Fibroblast of peridontal ligament (primary cell): ENCODE data around the gene VCL.
"Not testable (repeated sequence)": the region's sequence is repeated elsewhere in the genome, so short reads cannot be mapped to it uniquely, and the experiment has no call there.

Source experiments
- DNase-seq: peaks from one replicate; pipeline ENCODE4 v3.0.0-alpha.2; 2010; ENCODE audit errors: extremely low read depth

Gene VCL

DNA sequence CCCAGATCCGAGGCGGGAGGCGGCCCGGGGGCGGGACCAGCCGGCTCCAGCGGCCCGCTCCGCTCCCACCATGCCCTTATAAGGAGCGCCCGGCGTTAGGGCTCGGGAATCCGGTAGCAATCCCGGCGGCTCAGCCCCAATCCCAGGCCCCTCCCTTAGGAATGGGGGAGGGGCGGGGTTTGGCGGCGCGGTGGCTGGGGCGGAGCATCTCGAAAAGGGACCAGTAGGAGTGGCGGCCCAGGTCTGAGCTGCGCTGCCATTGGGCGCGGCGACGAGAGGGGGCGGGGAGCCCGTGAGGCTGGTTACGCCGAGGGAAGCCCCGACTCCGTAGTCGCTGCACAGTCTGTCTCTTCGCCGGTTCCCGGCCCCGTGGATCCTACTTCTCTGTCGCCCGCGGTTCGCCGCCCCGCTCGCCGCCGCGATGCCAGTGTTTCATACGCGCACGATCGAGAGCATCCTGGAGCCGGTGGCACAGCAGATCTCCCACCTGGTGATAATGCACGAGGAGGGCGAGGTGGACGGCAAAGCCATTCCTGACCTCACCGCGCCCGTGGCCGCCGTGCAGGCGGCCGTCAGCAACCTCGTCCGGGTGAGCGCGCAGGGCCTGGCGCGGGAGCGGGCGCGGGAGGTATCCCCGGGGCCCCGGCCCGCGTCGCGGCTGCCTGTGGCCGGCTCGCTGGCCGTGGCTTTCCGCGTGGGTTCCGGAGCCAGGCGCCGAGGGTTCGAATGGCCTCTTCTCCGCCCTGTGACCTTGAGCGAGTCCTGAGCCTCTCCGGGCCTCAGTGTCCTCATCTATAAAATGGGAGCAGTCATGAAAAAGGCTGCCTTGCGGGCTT is at the start of gene VCL:
Gene VCL, plus strand, starts transcription at position 330 of the 836 bp plus-strand sequence. Its CDS starts 92 bp downstream, at position 422.
- peak; percentile 96 for DNase-seq

- DNase-seq = no peak
Measured at GRCh38 chr10:73948947-73949633, 48.8 kb upstream of the VCL start.

GRCh38 chr10:73950155-73950948 is 47.6 kb upstream of the VCL start:
- DNase-seq = peak; percentile 61

GRCh38 chr10:73953665-73954064 is 44.3 kb upstream of the VCL start:
- DNase-seq = peak; percentile 84

DNA sequence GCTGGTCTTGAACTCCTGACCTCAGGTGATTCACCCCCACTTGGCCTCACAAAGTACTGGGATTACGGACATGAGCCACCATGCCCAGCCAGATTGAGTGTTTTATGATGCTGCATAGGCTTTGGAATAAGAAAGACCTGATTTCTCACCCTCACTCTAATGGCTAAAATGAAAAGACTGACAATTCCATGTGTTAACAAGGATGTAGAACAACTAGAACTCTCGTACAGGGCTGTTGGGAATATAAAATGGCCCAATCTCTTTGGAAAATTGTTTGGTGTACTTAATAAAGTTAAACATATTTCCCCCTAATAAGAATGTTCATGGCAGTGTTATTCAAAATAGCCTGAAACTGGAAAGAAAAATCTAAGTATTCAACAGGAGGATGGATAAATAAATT is 43.2 kb upstream of the VCL start:
- no peak for DNase-seq

- no peak for DNase-seq
Measured at GRCh38 chr10:73955719-73956118, 42.2 kb upstream of the VCL start.

DNA sequence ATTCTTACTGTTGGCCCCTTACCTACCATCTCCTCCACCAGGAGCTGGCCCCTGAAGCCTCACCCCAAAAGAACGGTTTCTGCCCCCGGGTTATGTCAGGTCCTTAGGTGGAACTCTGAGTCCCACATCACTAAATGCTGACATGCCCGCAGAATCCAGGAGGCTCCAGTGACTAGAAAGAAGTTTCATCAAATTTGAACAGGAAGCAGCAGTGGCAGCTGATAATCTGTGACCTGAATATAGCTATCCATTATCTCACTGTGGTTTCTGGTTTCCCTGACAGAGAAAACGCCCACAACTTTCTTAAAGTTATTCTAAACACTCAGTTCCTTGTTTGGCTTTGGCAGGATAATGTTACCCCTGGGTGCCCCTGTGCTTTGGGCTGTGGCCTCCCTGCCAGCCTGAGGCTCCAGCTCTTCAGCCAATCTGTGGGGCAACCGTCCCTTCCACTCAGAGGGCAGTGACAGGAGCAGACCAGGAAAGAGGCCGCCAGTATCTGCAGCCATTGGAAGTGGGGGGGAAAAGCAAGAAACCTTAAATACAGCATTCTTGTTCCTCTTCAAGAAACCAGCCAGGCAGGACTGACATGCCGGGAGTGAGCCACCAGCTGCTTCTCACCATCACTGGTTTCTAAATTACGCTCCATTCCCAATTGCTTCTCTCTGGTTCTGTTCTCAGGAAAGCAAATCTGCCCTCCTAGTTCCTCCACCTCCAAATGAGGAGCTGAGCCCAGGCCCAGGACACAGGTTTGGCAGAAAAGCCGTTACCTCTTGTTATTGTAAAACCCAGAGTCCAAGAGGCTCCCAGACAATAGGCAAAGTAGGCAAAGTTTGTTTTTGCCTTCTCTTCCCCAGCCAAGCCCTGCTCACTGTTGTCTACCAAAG is 41.2 kb upstream of the VCL start:
- peak; percentile 70 for DNase-seq

GRCh38 chr10:73959484-73960243 is 38.3 kb upstream of the VCL start:
- peak; percentile 62 for DNase-seq

DNA sequence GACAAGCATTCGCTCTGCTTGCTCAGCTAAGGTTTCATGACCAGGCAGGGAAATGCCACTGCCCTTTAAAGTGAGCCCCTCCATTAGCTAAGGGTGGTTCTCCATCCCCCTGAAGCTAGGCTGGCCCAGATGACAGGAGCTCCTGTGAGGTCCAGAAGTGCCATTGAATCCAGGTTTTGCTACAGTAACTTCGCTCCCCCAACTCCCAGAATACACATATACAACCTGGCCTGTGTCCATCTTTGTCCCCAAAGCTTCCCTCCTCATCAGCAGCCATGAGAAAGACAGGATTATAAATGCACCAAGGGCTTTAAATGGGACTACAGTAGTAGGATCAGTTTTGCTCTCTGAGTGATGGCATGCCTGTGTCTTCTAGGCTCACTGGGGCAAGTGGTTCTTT is 35.5 kb upstream of the VCL start:
- no peak for DNase-seq

DNA sequence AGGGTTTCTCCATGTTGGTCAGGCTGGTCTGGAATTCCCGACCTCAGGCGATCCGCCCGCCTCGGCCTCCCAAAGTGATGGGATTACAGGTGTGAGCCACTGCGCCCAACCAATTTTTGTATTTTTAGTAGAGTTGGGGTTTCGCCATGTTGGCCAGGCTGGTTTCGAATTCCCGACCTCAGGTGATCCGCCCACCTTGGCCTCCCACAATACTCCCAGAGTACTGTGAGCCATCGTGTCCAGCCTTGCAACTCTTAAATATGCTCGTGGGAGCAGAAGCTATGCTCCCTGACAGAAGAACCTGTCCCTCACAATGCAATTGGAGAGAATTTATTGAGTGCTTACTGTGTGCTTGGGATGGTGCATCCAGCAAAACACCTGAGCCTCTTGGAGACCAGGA is 34.4 kb upstream of the VCL start:
- DNase-seq = not testable (repeated sequence)

DNA sequence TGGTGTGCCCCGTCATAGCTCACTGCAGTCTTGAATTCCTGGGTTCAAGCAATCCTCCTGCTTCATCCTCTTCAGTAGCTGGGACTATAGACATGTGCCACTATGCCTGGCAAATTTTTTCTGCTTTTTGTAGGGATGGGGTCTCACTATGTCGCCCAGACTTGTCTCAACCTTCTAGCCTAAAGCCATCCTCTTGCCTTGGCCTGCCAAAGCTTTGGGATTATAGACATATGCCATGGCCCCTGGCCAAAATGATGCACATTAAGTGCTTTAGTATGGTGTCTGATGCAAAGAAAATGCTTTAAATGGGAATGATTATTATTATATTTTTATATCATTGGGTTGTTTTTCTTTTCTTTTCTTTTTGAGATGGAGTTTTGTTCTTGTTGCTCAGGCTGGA is 33.2 kb upstream of the VCL start:
- DNase-seq = no peak

- DNase-seq = not testable (repeated sequence)
Measured at GRCh38 chr10:73965267-73965889, 32.5 kb upstream of the VCL start.

DNA sequence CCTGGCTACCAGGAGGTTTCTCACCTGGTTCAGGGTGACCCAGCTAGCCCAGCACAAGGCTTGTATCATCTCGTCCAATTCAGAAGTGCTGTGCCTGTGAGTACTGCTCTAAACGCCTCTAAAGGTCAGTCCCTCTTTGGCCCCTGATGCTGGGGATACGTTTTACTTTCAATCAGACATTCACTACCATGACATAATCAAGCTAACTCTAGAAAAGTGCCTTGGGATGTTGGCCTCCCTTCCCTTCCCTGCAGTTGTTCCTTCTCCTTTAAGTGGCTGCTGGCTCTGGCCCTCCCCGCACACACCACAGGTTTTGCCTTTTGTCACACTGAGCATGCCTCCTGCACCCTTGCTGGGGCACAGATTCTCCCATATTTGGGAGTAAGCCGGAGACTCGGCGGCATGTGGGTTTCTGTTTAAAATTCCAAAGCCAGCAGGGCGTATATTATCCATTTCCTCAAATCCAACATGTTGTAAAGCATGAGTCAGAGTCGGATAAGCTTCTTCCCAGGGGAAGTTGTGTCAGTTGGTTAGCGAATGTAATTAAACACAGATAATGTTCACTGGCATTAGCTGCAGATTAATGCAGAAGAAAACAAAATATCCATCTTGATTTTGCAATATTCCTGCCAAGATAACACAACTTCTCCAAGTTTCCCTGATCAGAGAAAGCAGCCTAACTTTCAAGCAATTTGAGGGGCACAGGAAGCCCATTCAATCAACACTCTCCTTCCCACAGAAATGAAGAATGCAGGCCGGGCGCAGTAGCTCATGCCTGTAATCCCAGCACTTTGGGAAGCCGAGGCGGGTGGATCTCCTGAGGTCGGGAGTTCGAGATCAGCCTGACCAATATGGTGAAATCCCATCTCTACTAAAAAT is 31.8 kb upstream of the VCL start:
- DNase-seq = peak; percentile 100

DNA sequence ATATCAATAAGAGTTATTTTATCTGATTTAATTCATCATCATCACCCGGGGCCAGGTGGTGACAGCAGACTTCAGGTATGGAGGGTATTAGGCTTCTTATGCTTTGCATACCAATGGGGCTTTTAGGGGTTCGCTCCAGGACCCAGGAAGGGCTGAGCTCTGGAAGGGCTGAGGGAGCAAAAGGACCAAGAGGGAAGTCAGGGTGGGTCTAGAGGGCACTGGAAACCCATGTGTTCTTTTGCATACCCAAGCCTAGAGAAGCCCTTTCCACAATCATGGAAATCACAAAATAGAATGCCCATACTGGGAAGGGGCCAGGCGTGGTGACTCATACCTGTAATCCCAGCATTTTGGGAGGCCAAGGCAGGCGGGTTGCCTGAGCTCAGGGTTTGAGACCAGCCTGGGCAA is 30.9 kb upstream of the VCL start:
- DNase-seq = no peak

- DNase-seq = no peak
Measured at GRCh38 chr10:73967544-73967943, 30.4 kb upstream of the VCL start.

- DNase-seq = peak; percentile 48
Measured at GRCh38 chr10:73968098-73968521, 29.8 kb upstream of the VCL start.

- peak; percentile 18 for DNase-seq
Measured at GRCh38 chr10:73969224-73969841, 28.6 kb upstream of the VCL start.

- no peak for DNase-seq
Measured at GRCh38 chr10:73970845-73971244, 27.1 kb upstream of the VCL start.
